Ishikawa (cell line): Measurements from ENCODE around the gene SLC12A3.

Source experiments
- CEBPB ChIP-seq: IDR thresholded peaks from 2 replicates; pipeline ENCODE4 v1.6.1; 2012
- CREB1 ChIP-seq: IDR thresholded peaks from 2 replicates; pipeline ENCODE4 v1.6.1; 2012; ENCODE audit warnings: low read depth
- EGR1 ChIP-seq: IDR thresholded peaks from 2 replicates; pipeline ENCODE4 v1.6.1; 2012
- EP300 ChIP-seq: IDR thresholded peaks from 2 replicates; pipeline ENCODE4 v1.6.1; 2012; ENCODE audit warnings: borderline replicate concordance
- FOXM1 ChIP-seq: IDR thresholded peaks from 2 replicates; pipeline ENCODE4 v1.6.1; 2012; ENCODE audit warnings: low read depth, borderline replicate concordance
- NFIC ChIP-seq: IDR thresholded peaks from 2 replicates; pipeline ENCODE4 v1.6.1; 2012
- RAD21 ChIP-seq: IDR thresholded peaks from 2 replicates; pipeline ENCODE4 v1.6.1; 2012; ENCODE audit warnings: low read depth
- TAF1 ChIP-seq: IDR thresholded peaks from 2 replicates; pipeline ENCODE4 v1.6.1; 2012; ENCODE audit warnings: low read depth, mild to moderate bottlenecking
- TCF12 ChIP-seq: IDR thresholded peaks from 2 replicates; pipeline ENCODE4 v1.6.1; 2012; ENCODE audit warnings: low read depth
- TEAD4 ChIP-seq: IDR thresholded peaks from 2 replicates; pipeline ENCODE4 v1.6.1; 2012
- YY1 ChIP-seq: IDR thresholded peaks from 2 replicates; pipeline ENCODE4 v1.6.1; 2012; ENCODE audit warnings: low read depth
- ZBTB7A ChIP-seq: IDR thresholded peaks from 2 replicates; pipeline ENCODE4 v1.6.1; 2012; ENCODE audit warnings: low read depth
- TF ChIP-seq, protein P1 (sequence below): IDR thresholded peaks from 2 replicates; pipeline ENCODE4 v1.6.1; 2012
- TF ChIP-seq, protein P2 (sequence below): IDR thresholded peaks from 2 replicates; pipeline ENCODE4 v1.6.1; 2012; ENCODE audit warnings: low read depth, mild to moderate bottlenecking
- TF ChIP-seq, protein P3 (sequence below): IDR thresholded peaks from 2 replicates; pipeline ENCODE4 v1.6.1; 2012

Gene SLC12A3

DNA sequence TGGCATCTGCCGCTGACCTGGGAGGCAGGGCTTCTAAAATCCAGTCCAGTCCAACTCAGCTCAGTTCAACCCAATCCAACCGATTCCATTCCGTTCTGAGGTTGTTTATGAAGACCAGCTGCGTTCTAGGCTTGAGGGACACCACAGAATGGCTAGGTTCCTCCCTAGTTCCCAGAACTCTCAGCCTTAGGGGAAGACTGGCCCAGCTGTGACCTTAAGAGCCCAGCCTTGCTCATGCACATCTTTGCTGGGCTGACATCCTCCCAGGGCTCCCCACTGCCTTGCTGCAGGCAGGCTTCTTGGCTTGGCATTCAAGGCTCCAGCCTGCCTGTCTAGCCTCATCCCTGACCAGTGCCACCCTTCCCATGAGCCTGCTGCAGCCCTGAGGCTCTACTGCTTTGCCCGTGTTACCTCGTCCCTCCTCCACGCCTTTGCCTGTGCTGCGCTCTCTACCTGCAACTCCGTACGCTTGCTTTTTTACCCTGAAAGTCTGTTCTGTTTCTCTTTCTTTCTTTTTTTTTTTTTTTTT, 7.9 kb downstream of the SLC12A3 start:
- TF ChIP-seq TCF12 (no peak), YY1 (no peak), TAF1 (no peak), TEAD4 (no peak), ZBTB7A (no peak), FOXM1 (no peak), EP300 (no peak), CREB1 (no peak), EGR1 (no peak), NFIC (no peak), CEBPB (no peak), RAD21 (no peak)
- TF ChIP-seq, protein P1, sequence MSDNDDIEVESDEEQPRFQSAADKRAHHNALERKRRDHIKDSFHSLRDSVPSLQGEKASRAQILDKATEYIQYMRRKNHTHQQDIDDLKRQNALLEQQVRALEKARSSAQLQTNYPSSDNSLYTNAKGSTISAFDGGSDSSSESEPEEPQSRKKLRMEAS = no peak
- TF ChIP-seq, protein P2, sequence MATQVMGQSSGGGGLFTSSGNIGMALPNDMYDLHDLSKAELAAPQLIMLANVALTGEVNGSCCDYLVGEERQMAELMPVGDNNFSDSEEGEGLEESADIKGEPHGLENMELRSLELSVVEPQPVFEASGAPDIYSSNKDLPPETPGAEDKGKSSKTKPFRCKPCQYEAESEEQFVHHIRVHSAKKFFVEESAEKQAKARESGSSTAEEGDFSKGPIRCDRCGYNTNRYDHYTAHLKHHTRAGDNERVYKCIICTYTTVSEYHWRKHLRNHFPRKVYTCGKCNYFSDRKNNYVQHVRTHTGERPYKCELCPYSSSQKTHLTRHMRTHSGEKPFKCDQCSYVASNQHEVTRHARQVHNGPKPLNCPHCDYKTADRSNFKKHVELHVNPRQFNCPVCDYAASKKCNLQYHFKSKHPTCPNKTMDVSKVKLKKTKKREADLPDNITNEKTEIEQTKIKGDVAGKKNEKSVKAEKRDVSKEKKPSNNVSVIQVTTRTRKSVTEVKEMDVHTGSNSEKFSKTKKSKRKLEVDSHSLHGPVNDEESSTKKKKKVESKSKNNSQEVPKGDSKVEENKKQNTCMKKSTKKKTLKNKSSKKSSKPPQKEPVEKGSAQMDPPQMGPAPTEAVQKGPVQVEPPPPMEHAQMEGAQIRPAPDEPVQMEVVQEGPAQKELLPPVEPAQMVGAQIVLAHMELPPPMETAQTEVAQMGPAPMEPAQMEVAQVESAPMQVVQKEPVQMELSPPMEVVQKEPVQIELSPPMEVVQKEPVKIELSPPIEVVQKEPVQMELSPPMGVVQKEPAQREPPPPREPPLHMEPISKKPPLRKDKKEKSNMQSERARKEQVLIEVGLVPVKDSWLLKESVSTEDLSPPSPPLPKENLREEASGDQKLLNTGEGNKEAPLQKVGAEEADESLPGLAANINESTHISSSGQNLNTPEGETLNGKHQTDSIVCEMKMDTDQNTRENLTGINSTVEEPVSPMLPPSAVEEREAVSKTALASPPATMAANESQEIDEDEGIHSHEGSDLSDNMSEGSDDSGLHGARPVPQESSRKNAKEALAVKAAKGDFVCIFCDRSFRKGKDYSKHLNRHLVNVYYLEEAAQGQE = no peak
- TF ChIP-seq, protein P3, sequence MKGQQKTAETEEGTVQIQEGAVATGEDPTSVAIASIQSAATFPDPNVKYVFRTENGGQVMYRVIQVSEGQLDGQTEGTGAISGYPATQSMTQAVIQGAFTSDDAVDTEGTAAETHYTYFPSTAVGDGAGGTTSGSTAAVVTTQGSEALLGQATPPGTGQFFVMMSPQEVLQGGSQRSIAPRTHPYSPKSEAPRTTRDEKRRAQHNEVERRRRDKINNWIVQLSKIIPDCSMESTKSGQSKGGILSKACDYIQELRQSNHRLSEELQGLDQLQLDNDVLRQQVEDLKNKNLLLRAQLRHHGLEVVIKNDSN = no peak

DNA sequence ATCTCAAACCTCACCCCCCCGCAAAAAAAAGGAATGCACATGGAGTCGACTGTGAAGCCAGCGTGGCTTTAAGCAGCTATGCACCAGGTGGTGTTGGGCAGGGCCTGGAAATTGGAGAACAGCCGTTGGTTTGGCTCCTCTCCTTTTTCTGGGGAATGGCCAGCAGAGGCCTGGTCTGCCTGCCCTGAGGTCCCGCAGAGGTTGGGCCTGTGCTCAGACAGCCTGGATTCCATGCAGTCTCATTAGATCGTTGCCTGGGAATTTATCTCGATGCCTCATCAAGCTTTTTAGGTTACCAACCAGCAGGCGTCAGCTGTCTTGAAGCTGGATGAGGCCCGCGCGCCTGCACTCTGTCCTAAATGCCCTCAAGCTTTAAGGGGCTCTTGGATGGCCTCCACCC, 9.8 kb downstream of the SLC12A3 start:
- TF ChIP-seq FOXM1 (no peak), TAF1 (no peak), TCF12 (no peak), EGR1 (no peak), EP300 (no peak), NFIC (no peak), YY1 (no peak), ZBTB7A (no peak)
- TF ChIP-seq, protein P1 = no peak
- TF ChIP-seq, protein P2 = no peak

DNA sequence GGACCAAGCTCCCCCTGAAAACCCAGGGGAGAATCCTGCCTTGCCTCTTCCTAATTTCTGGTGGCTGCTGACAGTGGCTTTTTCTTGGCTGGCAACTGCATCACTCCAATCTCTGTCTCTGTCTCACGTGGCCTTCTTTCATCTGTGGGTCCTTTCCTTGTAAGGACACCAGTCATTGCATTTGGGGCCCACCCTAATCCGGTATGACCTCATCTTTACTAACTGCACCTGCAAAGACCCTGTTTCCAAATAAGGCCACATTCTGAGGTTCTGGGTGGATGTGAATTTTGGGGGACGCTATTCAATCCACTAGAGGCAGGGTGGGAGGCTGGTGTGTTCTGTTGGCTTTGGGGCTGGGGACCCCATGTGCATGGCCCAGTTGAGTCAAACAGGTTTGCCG, 11.0 kb downstream of the SLC12A3 start:
- TF ChIP-seq NFIC = no peak

DNA sequence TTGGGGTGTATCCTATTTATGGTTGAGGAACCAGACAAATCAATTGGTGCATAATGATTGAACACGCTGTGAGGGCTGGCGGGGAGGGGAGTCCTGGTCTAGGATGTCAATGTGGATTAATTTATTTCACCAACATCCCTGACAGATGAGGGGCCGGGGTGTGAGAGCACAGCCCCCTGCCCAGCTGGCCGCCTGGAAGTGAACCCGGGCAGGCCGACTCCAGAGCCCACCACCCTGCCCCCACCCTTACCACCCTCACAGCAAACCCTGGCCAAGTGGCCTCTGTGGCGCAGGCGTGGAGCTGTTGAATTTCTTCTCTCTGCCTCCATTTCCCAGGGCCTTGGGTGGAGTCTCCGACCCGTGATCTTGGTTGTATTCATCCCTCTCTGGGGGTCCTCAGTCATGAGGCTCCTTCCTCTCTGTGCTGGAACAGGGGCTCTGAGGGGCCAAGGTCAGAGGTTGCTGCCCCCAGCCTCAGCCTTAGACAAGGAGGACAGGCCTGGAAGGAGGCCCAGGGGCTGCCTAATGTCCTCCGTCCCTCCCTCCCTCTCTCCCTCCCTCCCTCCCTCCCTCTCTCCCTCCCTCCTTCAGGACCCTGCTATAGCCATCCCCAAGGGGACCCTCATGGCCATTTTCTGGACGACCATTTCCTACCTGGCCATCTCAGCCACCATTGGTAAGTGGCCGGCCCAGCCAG, 12.6 kb downstream of the SLC12A3 start:
- TF ChIP-seq, protein P2 = no peak
- TF ChIP-seq, protein P1 = no peak
- TF ChIP-seq ZBTB7A (no peak), CREB1 (no peak), TCF12 (no peak), NFIC (no peak), TAF1 (no peak), TEAD4 (no peak), EGR1 (no peak), EP300 (no peak), YY1 (no peak), RAD21 (no peak)
